ENCODE measurements around the gene NPAS2. TPM values are rescaled to one million over a fixed set of nuclear protein-coding genes. Genes with fewer than 3 reads are reported as not detected.

Gene NPAS2
- total and polyA plus RNA-seq, 2 donors (not counting 1 experiment from before 2014, with no cell fraction given), result 3.6 to 4.9 TPM

DNA sequence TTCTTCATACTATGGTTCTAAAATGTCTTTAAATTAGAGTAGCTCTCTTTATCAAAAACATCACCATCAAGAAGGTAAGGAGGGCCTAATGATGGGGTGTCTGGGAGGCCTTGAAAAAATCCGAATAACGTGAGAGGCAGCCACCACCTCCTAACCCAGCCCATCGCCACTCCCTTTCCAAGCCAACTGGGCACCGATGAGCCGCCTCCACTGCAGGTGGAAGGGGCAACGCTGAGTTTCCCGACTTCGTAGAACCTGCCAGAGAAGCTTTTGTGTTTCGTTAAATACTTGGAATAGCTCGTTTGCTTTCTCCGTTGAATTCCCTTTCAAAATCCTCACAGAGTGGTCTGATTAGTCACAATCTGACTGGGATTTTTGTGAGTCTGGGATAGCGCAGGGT, 160.1 kb downstream of the NPAS2 start:
- Histone ChIP-seq H3K9me3 (ENCODE audit: control insufficient read depth, insufficient read depth, low read depth, low read length) (no peaks in the 10 kb centered on the region), H3K4me2 (ENCODE audit: extremely low read depth, insufficient read depth, low read length) (no peak overlapping the region), H3K27ac (ENCODE audit: insufficient read depth, low read length) (no peak overlapping the region), H3K4me1 (ENCODE audit: control insufficient read depth, extremely low read depth, insufficient read depth, low read length) (peaks cover 4% of the 10 kb centered on the region), H2AFZ (ENCODE audit: low read length) (no peak overlapping the region), H3K79me2 (ENCODE audit: control insufficient read depth, insufficient read depth, low read length) (no peaks in the 10 kb centered on the region), H3K36me3 (ENCODE audit: control insufficient read depth, insufficient read depth, low read length) (no peaks in the 10 kb centered on the region), H3K27me3 (ENCODE audit: control insufficient read depth, insufficient read depth, low read length) (no peaks in the 10 kb centered on the region), H3K9ac (ENCODE audit: insufficient read depth, low read length) (no peak overlapping the region), H4K20me1 (ENCODE audit: control insufficient read depth, extremely low read depth, insufficient read depth, low read length) (no peaks in the 10 kb centered on the region), H3K4me3 (replicated peaks in 1 of 4; ENCODE audit: control extremely low read depth in 1 of 4, insufficient read depth in 1 of 4, low read depth in 3 of 4, low read length in 4 of 4) (no peak overlapping the region)
- no peak for TF ChIP-seq EZH2 (IDR thresholded peaks at IDR 0.05; ENCODE audit: low read length, missing control alignments)
- TF ChIP-seq, protein P1, sequence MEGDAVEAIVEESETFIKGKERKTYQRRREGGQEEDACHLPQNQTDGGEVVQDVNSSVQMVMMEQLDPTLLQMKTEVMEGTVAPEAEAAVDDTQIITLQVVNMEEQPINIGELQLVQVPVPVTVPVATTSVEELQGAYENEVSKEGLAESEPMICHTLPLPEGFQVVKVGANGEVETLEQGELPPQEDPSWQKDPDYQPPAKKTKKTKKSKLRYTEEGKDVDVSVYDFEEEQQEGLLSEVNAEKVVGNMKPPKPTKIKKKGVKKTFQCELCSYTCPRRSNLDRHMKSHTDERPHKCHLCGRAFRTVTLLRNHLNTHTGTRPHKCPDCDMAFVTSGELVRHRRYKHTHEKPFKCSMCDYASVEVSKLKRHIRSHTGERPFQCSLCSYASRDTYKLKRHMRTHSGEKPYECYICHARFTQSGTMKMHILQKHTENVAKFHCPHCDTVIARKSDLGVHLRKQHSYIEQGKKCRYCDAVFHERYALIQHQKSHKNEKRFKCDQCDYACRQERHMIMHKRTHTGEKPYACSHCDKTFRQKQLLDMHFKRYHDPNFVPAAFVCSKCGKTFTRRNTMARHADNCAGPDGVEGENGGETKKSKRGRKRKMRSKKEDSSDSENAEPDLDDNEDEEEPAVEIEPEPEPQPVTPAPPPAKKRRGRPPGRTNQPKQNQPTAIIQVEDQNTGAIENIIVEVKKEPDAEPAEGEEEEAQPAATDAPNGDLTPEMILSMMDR (conservative IDR thresholded peaks at IDR 0.05 in 1 of 2, IDR thresholded peaks at IDR 0.05 in 1 of 2; ENCODE audit: low read depth in 1 of 2, low read length in 2 of 2), result no peak
- no peak for DNase-seq (ENCODE audit: low read depth in 2 of 2)

- no peak for DNase-seq (ENCODE audit: low read depth in 2 of 2)
- Histone ChIP-seq H2AFZ (ENCODE audit: low read length) (no peak overlapping the region), H4K20me1 (ENCODE audit: control insufficient read depth, extremely low read depth, insufficient read depth, low read length) (no peaks in the 10 kb centered on the region), H3K4me1 (ENCODE audit: control insufficient read depth, extremely low read depth, insufficient read depth, low read length) (peaks cover 4% of the 10 kb centered on the region), H3K79me2 (ENCODE audit: control insufficient read depth, insufficient read depth, low read length) (no peaks in the 10 kb centered on the region), H3K36me3 (ENCODE audit: control insufficient read depth, insufficient read depth, low read length) (no peaks in the 10 kb centered on the region), H3K27ac (ENCODE audit: insufficient read depth, low read length) (no peak overlapping the region), H3K9me3 (ENCODE audit: control insufficient read depth, insufficient read depth, low read depth, low read length) (no peaks in the 10 kb centered on the region), H3K9ac (ENCODE audit: insufficient read depth, low read length) (no peak overlapping the region), H3K4me2 (ENCODE audit: extremely low read depth, insufficient read depth, low read length) (no peak overlapping the region), H3K4me3 (replicated peaks in 1 of 4; ENCODE audit: control extremely low read depth in 1 of 4, insufficient read depth in 1 of 4, low read depth in 3 of 4, low read length in 4 of 4) (no peak overlapping the region), H3K27me3 (ENCODE audit: control insufficient read depth, insufficient read depth, low read length) (no peaks in the 10 kb centered on the region)
- TF ChIP-seq EZH2 (IDR thresholded peaks at IDR 0.05; ENCODE audit: low read length, missing control alignments), result no peak
- TF ChIP-seq, protein P1 (conservative IDR thresholded peaks at IDR 0.05 in 1 of 2, IDR thresholded peaks at IDR 0.05 in 1 of 2; ENCODE audit: low read depth in 1 of 2, low read length in 2 of 2), result no peak
Observed at GRCh38 chr2:100981011-100981410, 161.1 kb downstream of the NPAS2 start.

- Histone ChIP-seq H3K9ac (ENCODE audit: insufficient read depth, low read length) (no peak overlapping the region), H3K4me3 (replicated peaks in 1 of 4; ENCODE audit: control extremely low read depth in 1 of 4, insufficient read depth in 1 of 4, low read depth in 3 of 4, low read length in 4 of 4) (no peak overlapping the region), H3K9me3 (ENCODE audit: control insufficient read depth, insufficient read depth, low read depth, low read length) (no peaks in the 10 kb centered on the region), H3K27ac (ENCODE audit: insufficient read depth, low read length) (no peak overlapping the region), H4K20me1 (ENCODE audit: control insufficient read depth, extremely low read depth, insufficient read depth, low read length) (no peaks in the 10 kb centered on the region), H3K36me3 (ENCODE audit: control insufficient read depth, insufficient read depth, low read length) (no peaks in the 10 kb centered on the region), H3K4me2 (ENCODE audit: extremely low read depth, insufficient read depth, low read length) (no peak overlapping the region), H2AFZ (ENCODE audit: low read length) (no peak overlapping the region), H3K4me1 (ENCODE audit: control insufficient read depth, extremely low read depth, insufficient read depth, low read length) (peaks cover 4% of the 10 kb centered on the region), H3K27me3 (ENCODE audit: control insufficient read depth, insufficient read depth, low read length) (no peaks in the 10 kb centered on the region), H3K79me2 (ENCODE audit: control insufficient read depth, insufficient read depth, low read length) (no peaks in the 10 kb centered on the region)
- DNase-seq (ENCODE audit: low read depth in 2 of 2), result no peak
- no peak for TF ChIP-seq EZH2 (IDR thresholded peaks at IDR 0.05; ENCODE audit: low read length, missing control alignments)
Observed at GRCh38 chr2:100982431-100982861, 162.5 kb downstream of the NPAS2 start.
